HepG2 (cell line): ENCODE results near the gene DDX39B. TPM values are rescaled to one million over a fixed set of nuclear protein-coding genes. Genes with fewer than 3 reads are reported as not detected.

ENCODE experiments used
- CCDC6 ChIP-seq: sonication (generic); formaldehyde crosslinking; IDR thresholded peaks from 2 replicates; pipeline ENCODE4 v1.8.1; 2022; ENCODE audit warnings: mild to moderate bottlenecking, missing genetic modification reagents, moderate library complexity
- E2F1 ChIP-seq: sonication (generic); formaldehyde crosslinking; IDR thresholded peaks from 2 replicates; pipeline ENCODE4 v1.5.0; 2020; ENCODE audit warnings: missing genetic modification reagents
- FOXJ3 ChIP-seq: sonication (generic); formaldehyde crosslinking; IDR thresholded peaks from 2 replicates; pipeline ENCODE4 v1.4.0; 2020; ENCODE audit warnings: missing genetic modification reagents, mild to moderate bottlenecking, borderline replicate concordance
- HMGXB3 ChIP-seq: sonication (generic); formaldehyde crosslinking; IDR thresholded peaks from 2 replicates; pipeline ENCODE4 v1.4.0; 2020; ENCODE audit warnings: missing genetic modification reagents, borderline replicate concordance
- MNT ChIP-seq: fragments of 450-650 bp; IDR thresholded peaks from 2 replicates; pipeline ENCODE4 v1.6.1; 2016
- NFYB ChIP-seq: sonication (generic); formaldehyde crosslinking; IDR thresholded peaks from 2 replicates; pipeline ENCODE4 v1.4.0; 2020; ENCODE audit warnings: missing genetic modification reagents
- PHB2 ChIP-seq: fragments of 450-650 bp; IDR thresholded peaks from 2 replicates; pipeline ENCODE4 v1.6.1; 2018; ENCODE audit not compliant: partially characterized antibody
- ZBTB42 ChIP-seq: sonication (generic); formaldehyde crosslinking; IDR thresholded peaks from 2 replicates; pipeline ENCODE4 v1.5.0; 2020; ENCODE audit warnings: mild to moderate bottlenecking, missing genetic modification reagents
- ZMYM2 ChIP-seq: sonication (generic); formaldehyde crosslinking; IDR thresholded peaks from 2 replicates; pipeline ENCODE4 v1.8.0; 2022; ENCODE audit warnings: mild to moderate bottlenecking, missing genetic modification reagents
- ZNF317 ChIP-seq: sonication (generic); formaldehyde crosslinking; IDR thresholded peaks from 2 replicates; pipeline ENCODE4 v1.5.0; 2020; ENCODE audit warnings: mild to moderate bottlenecking, missing genetic modification reagents
- ZNF609 ChIP-seq: sonication (generic); formaldehyde crosslinking; IDR thresholded peaks from 2 replicates; pipeline ENCODE4 v1.4.0; 2020; ENCODE audit warnings: mild to moderate bottlenecking, missing genetic modification reagents, borderline replicate concordance
- polyA plus RNA-seq, 8 experiments: library from polyadenylated mRNA; depleted of rRNA in 3 of 8; stranded (reverse) in 7 of 8; unstranded in 1 of 8; fragments of >200 nt; fragmentation: Illumina TruSeq in 4 of 8; extraction: Trizol in 4 of 8; gene quantifications; 2 replicates each; pipeline versions ENCODE4 v1.2.1 to v1.2.3, GENCODE V29; 2011 to 2016; ENCODE audit warnings: low read depth in 4 of 8, missing spikeins in 1 of 8, mixed read lengths in 1 of 8; ENCODE audit not compliant: insufficient read depth in 1 of 8
- total RNA-seq, 5 experiments: library from RNA; depleted of rRNA; stranded (reverse); fragments of >200 nt; fragmentation: Illumina TruSeq; extraction: Trizol; gene quantifications; 2 replicates each; pipeline ENCODE4 v1.2.3, GENCODE V29; 2016; ENCODE audit warnings: low read depth in 1 of 5
- TF ChIP-seq, protein P1 (sequence below): sonication (generic); formaldehyde crosslinking; IDR thresholded peaks from 2 replicates; pipeline ENCODE4 v1.5.1; 2020; ENCODE audit warnings: missing genetic modification reagents, mild to moderate bottlenecking, borderline replicate concordance

DDX39B gene
- total and polyA plus RNA-seq, 2 of the 13 experiments (the other 11 are each of a cell fraction or from before 2014, with no cell fraction given): 570 to 678 TPM

GRCh38 chr6:31581434-31582229 is 39.8 kb upstream of the DDX39B start (continued):
- TF ChIP-seq, protein P1, sequence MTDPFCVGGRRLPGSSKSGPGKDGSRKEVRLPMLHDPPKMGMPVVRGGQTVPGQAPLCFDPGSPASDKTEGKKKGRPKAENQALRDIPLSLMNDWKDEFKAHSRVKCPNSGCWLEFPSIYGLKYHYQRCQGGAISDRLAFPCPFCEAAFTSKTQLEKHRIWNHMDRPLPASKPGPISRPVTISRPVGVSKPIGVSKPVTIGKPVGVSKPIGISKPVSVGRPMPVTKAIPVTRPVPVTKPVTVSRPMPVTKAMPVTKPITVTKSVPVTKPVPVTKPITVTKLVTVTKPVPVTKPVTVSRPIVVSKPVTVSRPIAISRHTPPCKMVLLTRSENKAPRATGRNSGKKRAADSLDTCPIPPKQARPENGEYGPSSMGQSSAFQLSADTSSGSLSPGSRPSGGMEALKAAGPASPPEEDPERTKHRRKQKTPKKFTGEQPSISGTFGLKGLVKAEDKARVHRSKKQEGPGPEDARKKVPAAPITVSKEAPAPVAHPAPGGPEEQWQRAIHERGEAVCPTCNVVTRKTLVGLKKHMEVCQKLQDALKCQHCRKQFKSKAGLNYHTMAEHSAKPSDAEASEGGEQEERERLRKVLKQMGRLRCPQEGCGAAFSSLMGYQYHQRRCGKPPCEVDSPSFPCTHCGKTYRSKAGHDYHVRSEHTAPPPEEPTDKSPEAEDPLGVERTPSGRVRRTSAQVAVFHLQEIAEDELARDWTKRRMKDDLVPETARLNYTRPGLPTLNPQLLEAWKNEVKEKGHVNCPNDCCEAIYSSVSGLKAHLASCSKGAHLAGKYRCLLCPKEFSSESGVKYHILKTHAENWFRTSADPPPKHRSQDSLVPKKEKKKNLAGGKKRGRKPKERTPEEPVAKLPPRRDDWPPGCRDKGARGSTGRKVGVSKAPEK (CRISPR knock-in tag): no peak
- TF ChIP-seq ZBTB42 (CRISPR knock-in tag): no peak
- no peak for TF ChIP-seq ZNF317 (CRISPR knock-in tag)
- no peak for TF ChIP-seq PHB2
- peak; percentile 8; the same call in 1 of the 2 replicates for TF ChIP-seq ZNF609 (CRISPR knock-in tag)
- TF ChIP-seq ZMYM2 (CRISPR knock-in tag): no peak
- no peak for TF ChIP-seq HMGXB3 (CRISPR knock-in tag)
- 0 out of 2 replicates have a peak, but pooled peaks have one; percentile 11 for TF ChIP-seq FOXJ3 (CRISPR knock-in tag)
- TF ChIP-seq NFYB: no peak
- TF ChIP-seq E2F1: no peak
- no peak for TF ChIP-seq MNT
- no peak for TF ChIP-seq CCDC6 (CRISPR knock-in tag)
